Measurements from ENCODE around the gene KLHL26.

KLHL26 gene

GRCh38 chr19:18716857-18717256 lies 80.0 kb downstream of the KLHL26 start:
- no peak for DNase-seq (ENCODE audit: low read depth in 4 of 4, low spot score in 1 of 4)

- no peak for DNase-seq (ENCODE audit: low read depth in 4 of 4, low spot score in 1 of 4)
Observed at GRCh38 chr19:18717601-18718000, 80.8 kb downstream of the KLHL26 start.

GRCh38 chr19:18718015-18718526 lies 81.2 kb downstream of the KLHL26 start:
- DNase-seq (ENCODE audit: low read depth in 4 of 4, low spot score in 1 of 4): no peak

GRCh38 chr19:18718846-18719458 lies 82.1 kb downstream of the KLHL26 start:
- no peak for DNase-seq (ENCODE audit: low read depth in 4 of 4, low spot score in 1 of 4)

GRCh38 chr19:18719541-18719940 lies 82.7 kb downstream of the KLHL26 start:
- DNase-seq (ENCODE audit: low read depth in 4 of 4, low spot score in 1 of 4): no peak
